ENCODE measurements around the gene HAUS1. TPM values are rescaled to one million over a fixed set of nuclear protein-coding genes. Genes with fewer than 3 reads are reported as not detected.

Gene HAUS1, protein sequence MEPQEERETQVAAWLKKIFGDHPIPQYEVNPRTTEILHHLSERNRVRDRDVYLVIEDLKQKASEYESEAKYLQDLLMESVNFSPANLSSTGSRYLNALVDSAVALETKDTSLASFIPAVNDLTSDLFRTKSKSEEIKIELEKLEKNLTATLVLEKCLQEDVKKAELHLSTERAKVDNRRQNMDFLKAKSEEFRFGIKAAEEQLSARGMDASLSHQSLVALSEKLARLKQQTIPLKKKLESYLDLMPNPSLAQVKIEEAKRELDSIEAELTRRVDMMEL
- 10 to 100 TPM; 62.2 to 79.9 TPM for total RNA-seq

DNA sequence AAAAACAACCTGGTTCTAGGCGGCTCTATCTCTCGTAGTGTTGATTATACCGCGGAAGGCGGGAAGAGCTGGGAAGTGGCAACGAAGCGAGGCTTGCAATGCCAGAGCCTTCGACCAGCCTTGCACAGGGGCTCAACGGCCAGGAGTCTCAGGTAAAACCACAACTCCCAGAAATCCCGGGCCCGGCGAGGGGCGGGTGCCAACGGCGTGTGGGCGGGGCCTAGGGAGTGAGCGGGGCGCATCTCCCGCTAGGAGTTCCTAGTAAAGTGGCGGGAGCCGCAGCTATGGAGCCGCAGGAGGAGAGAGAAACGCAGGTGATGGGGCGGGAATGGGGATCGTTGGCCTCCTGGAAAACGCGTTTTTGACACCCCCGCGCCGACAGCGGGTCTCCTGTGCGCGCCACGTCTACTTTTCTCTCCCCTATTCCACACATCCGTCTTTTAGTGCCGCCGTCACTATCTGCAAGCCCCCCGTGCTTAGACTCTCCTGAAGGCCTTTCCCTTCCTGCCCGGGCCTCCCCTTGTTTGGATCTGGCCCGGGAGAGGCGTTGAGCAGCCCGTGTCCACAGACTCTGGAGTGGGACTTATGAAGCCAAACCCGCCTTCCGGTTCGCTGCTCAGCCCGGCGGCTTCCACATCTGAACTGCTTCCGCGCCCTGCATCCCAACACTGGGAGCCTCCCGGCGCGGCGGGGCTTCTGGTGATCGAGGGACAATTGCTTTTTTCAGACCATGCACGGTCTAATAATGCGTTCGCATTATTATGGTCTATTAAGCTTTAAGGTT is at the start of gene HAUS1:
HAUS1 (plus strand) TSS at position 258 of the 784 bp plus-strand sequence; CDS start at position 285, 27 bp downstream.
- Mint-ChIP-seq H3K36me3 (ENCODE audit: low read depth) (peaks cover 18% of the 10 kb centered on the region), H3K27me3 (no peaks in the 10 kb centered on the region), H3K9me3 (ENCODE audit: low read depth) (no peaks in the 10 kb centered on the region), H3K4me3 (peak within 1 kb of the TSS; percentile 95), H3K4me1 (peaks cover 32% of the 10 kb centered on the region), H3K27ac (peak within 1 kb of the TSS; percentile 95)
- ATAC-seq (peak; percentile 96), DNase-seq (peak; percentile 90)
- intact Hi-C loops (cut with DNase I, micrococcal nuclease), result loop anchor here in 1 of 2 experiments (1.0 to 10.0 kb wide), 4 partner anchors 146 to 1830 kb away; partner anchors contain the start of genes KATNAL2, PIAS2 and SMAD2
- CTCF ChIA-PET, result interaction anchor here (1.2 kb wide), 1 partner anchor 14 kb away, joined by 3 read pairs; no protein-coding TSS in a partner anchor
- POLR2A ChIA-PET, result no interaction called here

DNA sequence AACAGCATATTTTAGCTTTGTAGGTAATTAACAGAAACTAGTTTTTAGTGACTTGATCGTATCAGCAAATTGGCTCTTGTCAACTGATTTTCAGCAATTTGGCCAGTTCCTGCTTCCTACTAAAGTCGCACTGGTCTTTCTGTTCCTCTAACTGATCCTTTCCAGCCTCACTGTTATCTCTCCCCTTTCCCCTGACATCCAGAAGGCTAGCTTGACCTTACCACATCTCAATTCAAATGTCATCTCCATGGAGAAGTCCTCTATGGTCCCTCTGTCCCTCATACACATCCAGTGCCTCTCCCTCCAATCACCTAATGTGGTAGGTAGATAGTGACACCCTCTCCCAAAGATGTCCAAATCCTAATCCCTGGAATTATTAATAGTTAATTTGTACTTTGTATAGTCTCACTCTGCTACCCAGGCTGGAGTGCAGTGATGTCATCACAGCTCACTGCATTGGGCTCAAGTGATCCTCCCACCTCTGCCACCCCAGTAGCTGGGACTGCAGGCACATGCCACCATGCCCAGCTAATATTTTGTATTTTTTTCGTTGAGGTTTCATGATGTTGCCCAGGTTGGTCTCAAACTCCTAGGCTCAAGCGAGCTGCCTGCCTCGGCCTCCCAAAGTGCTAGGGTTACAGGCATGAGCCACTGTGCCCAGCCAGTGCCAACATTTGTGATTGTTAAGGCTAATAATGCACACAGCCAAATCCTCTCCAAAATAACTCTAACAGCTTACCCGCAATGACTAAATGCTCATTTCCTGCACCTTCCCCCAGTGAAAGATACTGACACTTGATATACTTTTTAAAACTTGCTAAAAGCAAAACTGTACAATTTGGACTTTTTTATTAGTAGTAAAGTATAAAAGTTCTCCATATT is 49.0 kb upstream of the HAUS1 start:
- H3K9me3 Mint-ChIP-seq (ENCODE audit: low read depth), result no peaks in the 10 kb centered on the region
- H3K4me1 Mint-ChIP-seq, result peaks cover 40% of the 10 kb centered on the region
- peak overlapping the region; percentile 8 for H3K4me3 Mint-ChIP-seq
- DNase-seq (peak; percentile 12), ATAC-seq (peak; percentile 74)
- no peaks in the 10 kb centered on the region for H3K36me3 Mint-ChIP-seq (ENCODE audit: low read depth)
- H3K27ac Mint-ChIP-seq, result peak overlapping the region; percentile 41
- no peaks in the 10 kb centered on the region for H3K27me3 Mint-ChIP-seq
- CTCF ChIA-PET, result interaction anchor here (0.6 to 2.3 kb wide), 7 partner anchors 18 to 434 kb away, joined by 3 to 6 read pairs (median 3); no protein-coding TSS in a partner anchor
- POLR2A ChIA-PET, result no interaction called here
- intact Hi-C loops (cut with DNase I, micrococcal nuclease), result loop anchor here in 1 of 2 experiments (5.0 kb wide), 1 partner anchor 43 kb away; no protein-coding TSS in a partner anchor

- Mint-ChIP-seq H3K27me3 (no peaks in the 10 kb centered on the region), H3K4me1 (peaks cover 40% of the 10 kb centered on the region), H3K27ac (peak overlapping the region; percentile 41), H3K36me3 (ENCODE audit: low read depth) (no peaks in the 10 kb centered on the region), H3K4me3 (no peak overlapping the region), H3K9me3 (ENCODE audit: low read depth) (no peaks in the 10 kb centered on the region)
- intact Hi-C loops (cut with DNase I, micrococcal nuclease), result loop anchor here in 1 of 2 experiments (5.0 kb wide), 1 partner anchor 44 kb away; no protein-coding TSS in a partner anchor
- ATAC-seq (peak; percentile 33), DNase-seq (no peak)
- POLR2A ChIA-PET, result no interaction called here
- CTCF ChIA-PET, result interaction anchor here (0.6 to 1.0 kb wide), 3 partner anchors 18 to 284 kb away, joined by 3 read pairs; no protein-coding TSS in a partner anchor
Observed at GRCh38 chr18:46055838-46056230, 48.4 kb upstream of the HAUS1 start.

DNA sequence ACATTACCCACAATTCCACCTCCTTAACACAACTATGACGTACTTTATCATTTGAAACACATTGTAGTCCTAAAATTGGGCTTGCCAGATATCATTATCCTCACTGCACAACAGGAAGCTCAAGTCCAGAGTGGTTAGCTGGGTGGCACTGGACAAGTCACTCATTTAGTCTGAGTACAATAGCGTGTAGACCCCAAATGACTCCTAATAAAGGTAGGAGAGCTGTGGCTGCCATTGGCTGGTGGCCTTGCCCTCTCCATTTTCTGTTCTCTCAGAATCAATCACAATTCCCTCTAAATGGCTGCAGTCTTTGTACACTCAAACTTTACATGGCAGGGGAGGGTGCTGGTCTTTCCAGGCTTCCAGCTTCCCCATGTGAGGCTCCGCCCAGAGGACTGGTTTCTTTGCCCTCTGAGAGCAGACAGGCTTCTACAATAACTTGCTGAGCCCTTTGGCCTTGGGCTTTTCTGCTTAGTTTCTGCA is 43.8 kb upstream of the HAUS1 start:
- peaks cover 15% of the 10 kb centered on the region for H3K4me1 Mint-ChIP-seq
- no peak for DNase-seq
- ChIA-PET POLR2A (interaction anchor here (0.9 kb wide), 1 partner anchor 13 kb away, joined by 3 read pairs; no protein-coding TSS in a partner anchor), CTCF (interaction anchor here (1.0 to 2.0 kb wide), 2 partner anchors 9 to 13 kb away, joined by 3 to 13 read pairs; partner anchors contain the start of gene PSTPIP2)
- no peak overlapping the region for H3K27ac Mint-ChIP-seq
- H3K9me3 Mint-ChIP-seq (ENCODE audit: low read depth), result no peaks in the 10 kb centered on the region
- H3K4me3 Mint-ChIP-seq, result no peak overlapping the region
- ATAC-seq, result no peak
- H3K27me3 Mint-ChIP-seq, result no peaks in the 10 kb centered on the region
- intact Hi-C loops (cut with DNase I, micrococcal nuclease), result no loop called here
- no peaks in the 10 kb centered on the region for H3K36me3 Mint-ChIP-seq (ENCODE audit: low read depth)

DNA sequence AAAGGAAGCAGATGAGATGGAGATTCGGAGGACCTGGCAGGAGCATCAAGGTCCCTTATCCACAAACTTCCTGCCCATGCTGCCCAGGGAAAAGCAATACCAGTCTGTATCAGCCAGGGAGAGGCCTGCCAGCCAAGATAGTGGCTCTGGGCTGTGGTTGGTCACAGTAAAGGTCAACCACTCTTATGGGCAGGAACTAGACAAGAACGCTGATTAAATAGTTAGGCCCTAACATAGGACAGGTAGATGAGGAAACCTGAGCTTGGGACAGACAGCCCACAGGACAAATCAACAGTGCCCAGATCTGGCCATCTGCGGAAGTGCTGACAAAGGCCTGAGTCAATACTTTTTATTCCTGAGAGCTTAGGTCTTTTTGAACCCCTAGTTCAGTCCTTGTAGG is 42.8 kb upstream of the HAUS1 start:
- Mint-ChIP-seq H3K4me1 (peaks cover 5% of the 10 kb centered on the region), H3K9me3 (ENCODE audit: low read depth) (no peaks in the 10 kb centered on the region), H3K36me3 (ENCODE audit: low read depth) (no peaks in the 10 kb centered on the region), H3K27ac (no peak overlapping the region), H3K27me3 (no peaks in the 10 kb centered on the region), H3K4me3 (no peak overlapping the region)
- intact Hi-C loops (cut with DNase I, micrococcal nuclease), result no loop called here
- ChIA-PET CTCF (interaction anchor here (0.5 to 2.0 kb wide), 5 partner anchors 8 to 397 kb away, joined by 3 to 13 read pairs (median 3); partner anchors contain the start of gene PSTPIP2), POLR2A (interaction anchor here (0.9 kb wide), 1 partner anchor 12 kb away, joined by 3 read pairs; no protein-coding TSS in a partner anchor)
- DNase-seq (no peak), ATAC-seq (no peak)

- ChIA-PET CTCF (interaction anchor here (0.5 to 2.0 kb wide), 4 partner anchors 11 to 397 kb away, joined by 3 to 13 read pairs (median 4); partner anchors contain the start of gene PSTPIP2), POLR2A (no interaction called here)
- no peaks in the 10 kb centered on the region for H3K27me3 Mint-ChIP-seq
- H3K27ac Mint-ChIP-seq, result no peak overlapping the region
- H3K4me1 Mint-ChIP-seq, result peaks cover 4% of the 10 kb centered on the region
- DNase-seq (no peak), ATAC-seq (no peak)
- no peak overlapping the region for H3K4me3 Mint-ChIP-seq
- intact Hi-C loops (cut with DNase I, micrococcal nuclease), result no loop called here
- no peaks in the 10 kb centered on the region for H3K9me3 Mint-ChIP-seq (ENCODE audit: low read depth)
- H3K36me3 Mint-ChIP-seq (ENCODE audit: low read depth), result no peaks in the 10 kb centered on the region
Observed at GRCh38 chr18:46061796-46062195, 42.4 kb upstream of the HAUS1 start.

GRCh38 chr18:46062781-46063180 is 41.4 kb upstream of the HAUS1 start:
- intact Hi-C loops (cut with DNase I, micrococcal nuclease), result no loop called here
- POLR2A ChIA-PET, result no interaction called here
- Mint-ChIP-seq H3K9me3 (ENCODE audit: low read depth) (peaks cover 2% of the 10 kb centered on the region), H3K4me3 (no peak overlapping the region), H3K36me3 (ENCODE audit: low read depth) (no peaks in the 10 kb centered on the region), H3K27ac (no peak overlapping the region), H3K27me3 (no peaks in the 10 kb centered on the region), H3K4me1 (peaks cover 4% of the 10 kb centered on the region)
- DNase-seq, result no peak
- CTCF ChIA-PET, result no interaction called here
- no peak for ATAC-seq

DNA sequence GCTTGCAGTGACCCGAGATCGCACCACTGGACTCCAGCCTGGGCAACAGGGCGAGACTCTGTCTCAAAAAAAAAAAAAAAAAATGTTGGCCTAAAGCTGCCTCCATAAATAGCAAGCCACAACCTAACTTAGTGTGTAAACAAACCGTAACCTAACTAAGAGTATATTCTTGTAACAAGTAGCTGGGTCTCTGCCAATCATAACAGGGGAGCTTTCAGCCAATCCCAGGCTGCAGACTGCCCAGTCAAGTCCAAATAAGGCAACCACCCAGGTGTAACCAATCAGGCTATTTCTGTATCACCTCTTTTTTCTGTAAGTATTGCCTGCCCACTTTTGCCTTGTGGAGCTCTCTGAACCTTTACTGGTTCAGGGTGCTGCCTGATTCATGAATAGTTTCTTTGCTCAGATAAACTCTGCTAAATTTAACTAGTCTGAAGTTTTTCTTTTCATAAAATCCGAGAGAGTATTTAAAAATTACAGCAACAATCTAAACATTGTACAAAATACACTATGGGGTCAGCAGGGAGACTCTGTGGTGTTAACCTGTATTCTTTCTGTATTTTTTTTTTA is 36.7 kb upstream of the HAUS1 start:
- DNase-seq (no peak), ATAC-seq (no peak)
- POLR2A ChIA-PET, result no interaction called here
- Mint-ChIP-seq H3K9me3 (ENCODE audit: low read depth) (peaks cover 2% of the 10 kb centered on the region), H3K36me3 (ENCODE audit: low read depth) (peaks cover 2% of the 10 kb centered on the region), H3K4me1 (peaks cover 26% of the 10 kb centered on the region), H3K4me3 (no peak overlapping the region), H3K27me3 (no peaks in the 10 kb centered on the region), H3K27ac (no peak overlapping the region)
- CTCF ChIA-PET, result interaction anchor here (0.8 kb wide), 1 partner anchor 188 kb away, joined by 3 read pairs; no protein-coding TSS in a partner anchor
- intact Hi-C loops (cut with DNase I, micrococcal nuclease), result no loop called here

GRCh38 chr18:46068763-46069162 is 35.4 kb upstream of the HAUS1 start:
- intact Hi-C loops (cut with DNase I, micrococcal nuclease), result loop anchor here (1.0 kb wide), 1 partner anchor 55 kb away; no protein-coding TSS in a partner anchor
- ATAC-seq, result no peak
- ChIA-PET CTCF (interaction anchor here (0.6 to 1.5 kb wide), 2 partner anchors 8 to 1850 kb away, joined by 3 read pairs; no protein-coding TSS in a partner anchor), POLR2A (no interaction called here)
- peaks cover 37% of the 10 kb centered on the region for H3K4me1 Mint-ChIP-seq
- H3K27me3 Mint-ChIP-seq, result no peaks in the 10 kb centered on the region
- DNase-seq, result no peak
- no peak overlapping the region for H3K4me3 Mint-ChIP-seq
- H3K9me3 Mint-ChIP-seq (ENCODE audit: low read depth), result peaks cover 2% of the 10 kb centered on the region
- H3K27ac Mint-ChIP-seq, result no peak overlapping the region
- H3K36me3 Mint-ChIP-seq (ENCODE audit: low read depth), result peaks cover 2% of the 10 kb centered on the region

- Mint-ChIP-seq H3K4me1 (peaks cover 40% of the 10 kb centered on the region), H3K9me3 (ENCODE audit: low read depth) (peaks cover 2% of the 10 kb centered on the region), H3K27ac (peak overlapping the region; percentile 55), H3K4me3 (no peak overlapping the region), H3K27me3 (no peaks in the 10 kb centered on the region), H3K36me3 (ENCODE audit: low read depth) (peaks cover 2% of the 10 kb centered on the region)
- no peak for ATAC-seq
- DNase-seq, result no peak
- ChIA-PET POLR2A (no interaction called here), CTCF (interaction anchor here (0.6 to 1.7 kb wide), 4 partner anchors 9 to 191 kb away, joined by 3 to 4 read pairs (median 4); no protein-coding TSS in a partner anchor)
- intact Hi-C loops (cut with DNase I, micrococcal nuclease), result loop anchor here (1.0 kb wide), 1 partner anchor 56 kb away; no protein-coding TSS in a partner anchor
Observed at GRCh38 chr18:46069524-46069923, 34.7 kb upstream of the HAUS1 start.

All from activated CD4-positive, alpha-beta T cell treated with anti-CD3 and anti-CD28 coated beads for 36 hours (primary cell).